K562 (cell line): ENCODE data around the gene LYPD6B. TPM values are rescaled to one million over a fixed set of nuclear protein-coding genes. Genes with fewer than 3 reads are reported as not detected.
A peak's percentile ranks its signal among the peaks of the same experiment; 100 is the strongest.

Experiments
- ARHGAP35 ChIP-seq: fragments of 450-650 bp; IDR thresholded peaks from 2 replicates; pipeline ENCODE4 v1.6.1; 2018; ENCODE audit not compliant: partially characterized antibody
- ARID2 ChIP-seq: fragments of 450-650 bp; IDR thresholded peaks from 2 replicates; pipeline ENCODE4 v1.6.1; 2017; ENCODE audit warnings: antibody characterized with exemption, mild to moderate bottlenecking
- ATF1 ChIP-seq, 2 experiments: fragments of 450-650 bp in 1 of 2; IDR thresholded peaks; 2 replicates each; pipeline ENCODE4 v1.6.1; 2016; ENCODE audit warnings: missing compliant biosample characterization in 1 of 2, missing genetic modification characterization in 1 of 2
- FOXJ3 ChIP-seq: sonication (generic); formaldehyde crosslinking; IDR thresholded peaks from 2 replicates; pipeline ENCODE4 v1.4.0; 2020; ENCODE audit warnings: mild to moderate bottlenecking, missing genetic modification reagents
- POLR2G ChIP-seq: fragments of 200-400 bp; formaldehyde crosslinking; IDR thresholded peaks from 2 replicates; pipeline ENCODE4 v1.6.1; 2017; ENCODE audit warnings: low read depth, mild to moderate bottlenecking, antibody characterized with exemption, low read length, moderate library complexity
- RAD21 ChIP-seq, 2 experiments: fragments of 250-450 bp in 1 of 2; fragments of 450-650 bp in 1 of 2; sonication (Bioruptor Pico) in 1 of 2; formaldehyde crosslinking in 1 of 2; IDR thresholded peaks in 1 of 2; conservative IDR thresholded peaks in 1 of 2; 2 replicates each; pipeline versions ENCODE4 v1.4.0 to v1.8.0; 2020 to 2022; ENCODE audit warnings: mild to moderate bottlenecking in 2 of 2, moderate library complexity in 1 of 2
- STAG1 ChIP-seq: sonication (generic); formaldehyde crosslinking; IDR thresholded peaks from 2 replicates; pipeline ENCODE4 v1.5.0; 2020; ENCODE audit warnings: missing genetic modification reagents, borderline replicate concordance
- ZC3H4 ChIP-seq: sonication (generic); formaldehyde crosslinking; IDR thresholded peaks from 2 replicates; pipeline ENCODE4 v1.9.0; 2021; ENCODE audit warnings: missing genetic modification reagents, borderline replicate concordance
- polyA plus RNA-seq, 8 experiments: library from polyadenylated mRNA; depleted of rRNA in 4 of 8; stranded (reverse) in 5 of 8; unstranded in 3 of 8; fragments of >200 nt; fragmentation: Nextera tagmentation in 2 of 8; fragmentation: Illumina TruSeq in 1 of 8; extraction: Ambion mirVana in 2 of 8; extraction: Trizol in 1 of 8; gene quantifications; 2 replicates each; pipeline versions ENCODE4 v1.2.1 to v1.2.3, GENCODE V29; 2011 to 2014; ENCODE audit warnings: inconsistent platforms in 1 of 8, missing spikeins in 1 of 8
- total RNA-seq, 7 experiments: library from RNA; depleted of rRNA in 6 of 7; stranded (reverse); fragments of >200 nt in 6 of 7; fragmentation: Illumina TruSeq in 2 of 7; extraction: Trizol in 2 of 7; gene quantifications; 2 replicates each; pipeline versions ENCODE4 v1.2.1 to v1.2.3, GENCODE V29; 2011 to 2021; ENCODE audit warnings: low replicate concordance in 1 of 7
- TF ChIP-seq, protein P1 (sequence below), 2 experiments: fragments of 450-650 bp; formaldehyde crosslinking in 1 of 2; IDR thresholded peaks; 2 replicates each; pipeline versions ENCODE4 v1.4.0 to v1.6.1; 2014 to 2020; ENCODE audit warnings: mild to moderate bottlenecking in 2 of 2, borderline replicate concordance in 1 of 2, low read depth in 1 of 2
- TF ChIP-seq, protein P2 (sequence below), 3 experiments: IDR thresholded peaks in 2 of 3; conservative IDR thresholded peaks in 1 of 3; 2 replicates each; pipeline ENCODE4 v1.5.1; 2011 to 2012; ENCODE audit warnings: low read length in 3 of 3, mild to moderate bottlenecking in 3 of 3, control low read depth in 2 of 3, improper control_type of control experiment in 1 of 3, inconsistent platforms in 1 of 3, low read depth in 1 of 3, mixed read lengths in 1 of 3, moderate library complexity in 1 of 3; ENCODE audit not compliant: insufficient read depth in 2 of 3
- TF ChIP-seq, protein P3 (sequence below): fragments of 450-650 bp; formaldehyde crosslinking; IDR thresholded peaks from 2 replicates; pipeline ENCODE4 v1.4.0; 2020; ENCODE audit warnings: mild to moderate bottlenecking, moderate library complexity

The LYPD6B gene
- total and polyA plus RNA-seq, 9 of the 15 experiments (the other 6 are each of a cell fraction or from before 2014, with no cell fraction given) = not detected

DNA sequence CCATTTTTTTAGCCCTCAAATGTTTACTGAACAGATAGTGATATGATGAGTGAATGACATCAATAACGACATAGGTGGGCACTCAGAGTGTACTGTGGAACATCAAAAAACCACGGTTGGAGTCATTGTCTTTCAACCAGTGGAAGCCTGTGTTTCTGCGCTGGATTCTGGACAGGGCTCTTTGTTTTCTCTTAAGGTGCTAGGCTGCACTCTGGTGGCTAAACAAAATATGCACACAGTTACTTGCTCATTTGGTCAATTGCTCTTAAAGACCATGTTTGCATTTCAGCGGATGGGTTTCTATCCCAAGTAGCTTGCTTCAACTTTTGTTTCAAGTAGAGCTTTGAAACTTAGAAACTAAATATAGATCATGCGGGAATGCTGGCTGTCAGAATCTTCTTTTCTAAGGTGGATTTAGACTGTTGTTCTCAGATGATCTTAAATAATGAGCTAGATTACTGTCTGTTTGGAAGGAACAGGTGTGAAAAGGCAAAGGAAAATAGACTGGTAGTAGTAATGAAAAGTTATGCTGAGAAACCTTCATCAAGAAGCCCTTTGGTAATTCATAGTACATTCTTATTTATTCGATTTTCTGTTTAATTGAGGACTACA, 48.5 kb upstream of the LYPD6B start (continued):
- TF ChIP-seq, protein P1, sequence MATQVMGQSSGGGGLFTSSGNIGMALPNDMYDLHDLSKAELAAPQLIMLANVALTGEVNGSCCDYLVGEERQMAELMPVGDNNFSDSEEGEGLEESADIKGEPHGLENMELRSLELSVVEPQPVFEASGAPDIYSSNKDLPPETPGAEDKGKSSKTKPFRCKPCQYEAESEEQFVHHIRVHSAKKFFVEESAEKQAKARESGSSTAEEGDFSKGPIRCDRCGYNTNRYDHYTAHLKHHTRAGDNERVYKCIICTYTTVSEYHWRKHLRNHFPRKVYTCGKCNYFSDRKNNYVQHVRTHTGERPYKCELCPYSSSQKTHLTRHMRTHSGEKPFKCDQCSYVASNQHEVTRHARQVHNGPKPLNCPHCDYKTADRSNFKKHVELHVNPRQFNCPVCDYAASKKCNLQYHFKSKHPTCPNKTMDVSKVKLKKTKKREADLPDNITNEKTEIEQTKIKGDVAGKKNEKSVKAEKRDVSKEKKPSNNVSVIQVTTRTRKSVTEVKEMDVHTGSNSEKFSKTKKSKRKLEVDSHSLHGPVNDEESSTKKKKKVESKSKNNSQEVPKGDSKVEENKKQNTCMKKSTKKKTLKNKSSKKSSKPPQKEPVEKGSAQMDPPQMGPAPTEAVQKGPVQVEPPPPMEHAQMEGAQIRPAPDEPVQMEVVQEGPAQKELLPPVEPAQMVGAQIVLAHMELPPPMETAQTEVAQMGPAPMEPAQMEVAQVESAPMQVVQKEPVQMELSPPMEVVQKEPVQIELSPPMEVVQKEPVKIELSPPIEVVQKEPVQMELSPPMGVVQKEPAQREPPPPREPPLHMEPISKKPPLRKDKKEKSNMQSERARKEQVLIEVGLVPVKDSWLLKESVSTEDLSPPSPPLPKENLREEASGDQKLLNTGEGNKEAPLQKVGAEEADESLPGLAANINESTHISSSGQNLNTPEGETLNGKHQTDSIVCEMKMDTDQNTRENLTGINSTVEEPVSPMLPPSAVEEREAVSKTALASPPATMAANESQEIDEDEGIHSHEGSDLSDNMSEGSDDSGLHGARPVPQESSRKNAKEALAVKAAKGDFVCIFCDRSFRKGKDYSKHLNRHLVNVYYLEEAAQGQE (IDR thresholded peaks at IDR 0.05; ENCODE audit: borderline replicate concordance) = peak; percentile 85
- TF ChIP-seq, protein P1 (CRISPR knock-in tag; IDR thresholded peaks at IDR 0.05; ENCODE audit: low read depth) = no peak
- TF ChIP-seq FOXJ3 (CRISPR knock-in tag) (no peak), RAD21 (CRISPR knock-in tag; conservative IDR thresholded peaks at IDR 0.05 in 1 of 2, IDR thresholded peaks at IDR 0.05 in 1 of 2) (peak; percentile 98), ZC3H4 (CRISPR knock-in tag) (no peak), ATF1 (CRISPR knock-in tag; IDR thresholded peaks at IDR 0.05) (no peak), ATF1 (tag; IDR thresholded peaks at IDR 0.05) (0 out of 2 replicates have a peak, but pooled peaks have one; percentile 8), ARHGAP35 (no peak), STAG1 (CRISPR knock-in tag) (peak; percentile 41; the same call in 1 of the 2 replicates), POLR2G (no peak), ARID2 (peak; percentile 71; the same call in 1 of the 2 replicates)
- TF ChIP-seq, protein P2, sequence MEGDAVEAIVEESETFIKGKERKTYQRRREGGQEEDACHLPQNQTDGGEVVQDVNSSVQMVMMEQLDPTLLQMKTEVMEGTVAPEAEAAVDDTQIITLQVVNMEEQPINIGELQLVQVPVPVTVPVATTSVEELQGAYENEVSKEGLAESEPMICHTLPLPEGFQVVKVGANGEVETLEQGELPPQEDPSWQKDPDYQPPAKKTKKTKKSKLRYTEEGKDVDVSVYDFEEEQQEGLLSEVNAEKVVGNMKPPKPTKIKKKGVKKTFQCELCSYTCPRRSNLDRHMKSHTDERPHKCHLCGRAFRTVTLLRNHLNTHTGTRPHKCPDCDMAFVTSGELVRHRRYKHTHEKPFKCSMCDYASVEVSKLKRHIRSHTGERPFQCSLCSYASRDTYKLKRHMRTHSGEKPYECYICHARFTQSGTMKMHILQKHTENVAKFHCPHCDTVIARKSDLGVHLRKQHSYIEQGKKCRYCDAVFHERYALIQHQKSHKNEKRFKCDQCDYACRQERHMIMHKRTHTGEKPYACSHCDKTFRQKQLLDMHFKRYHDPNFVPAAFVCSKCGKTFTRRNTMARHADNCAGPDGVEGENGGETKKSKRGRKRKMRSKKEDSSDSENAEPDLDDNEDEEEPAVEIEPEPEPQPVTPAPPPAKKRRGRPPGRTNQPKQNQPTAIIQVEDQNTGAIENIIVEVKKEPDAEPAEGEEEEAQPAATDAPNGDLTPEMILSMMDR (IDR thresholded peaks at IDR 0.05 in 2 of 3, conservative IDR thresholded peaks at IDR 0.05 in 1 of 3; ENCODE audit: insufficient read depth in 2 of 3, low read depth in 1 of 3, low read length in 3 of 3) = peak; percentile 75 to 87 (median 80)
- TF ChIP-seq, protein P3, sequence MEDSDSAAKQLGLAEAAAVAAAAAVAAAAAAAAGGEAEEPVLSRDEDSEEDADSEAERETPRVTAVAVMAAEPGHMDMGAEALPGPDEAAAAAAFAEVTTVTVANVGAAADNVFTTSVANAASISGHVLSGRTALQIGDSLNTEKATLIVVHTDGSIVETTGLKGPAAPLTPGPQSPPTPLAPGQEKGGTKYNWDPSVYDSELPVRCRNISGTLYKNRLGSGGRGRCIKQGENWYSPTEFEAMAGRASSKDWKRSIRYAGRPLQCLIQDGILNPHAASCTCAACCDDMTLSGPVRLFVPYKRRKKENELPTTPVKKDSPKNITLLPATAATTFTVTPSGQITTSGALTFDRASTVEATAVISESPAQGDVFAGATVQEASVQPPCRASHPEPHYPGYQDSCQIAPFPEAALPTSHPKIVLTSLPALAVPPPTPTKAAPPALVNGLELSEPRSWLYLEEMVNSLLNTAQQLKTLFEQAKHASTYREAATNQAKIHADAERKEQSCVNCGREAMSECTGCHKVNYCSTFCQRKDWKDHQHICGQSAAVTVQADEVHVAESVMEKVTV (CRISPR knock-in tag) = peak; percentile 96
